Endometrial microvascular endothelial cells (primary cell): ENCODE measurements around the gene MRPL28. TPM values are rescaled to one million over a fixed set of nuclear protein-coding genes. Genes with fewer than 3 reads are reported as not detected.
"Not testable (repeated sequence)": the region's sequence is repeated elsewhere in the genome, so short reads cannot be mapped to it uniquely, and the experiment has no call there.

Experiments
- in situ Hi-C: cut with HindIII; loops from 2 replicates; pipeline ENCODE4 v1.10.0; 2017; ENCODE audit warnings: low sequenced_read_pairs, low pct_unique_long_range_greater_than_20kb; ENCODE audit errors: inconsistent ontology term
- total RNA-seq: library from RNA; depleted of rRNA; stranded (reverse); fragments of >200 nt; gene quantifications from one replicate; pipeline ENCODE4 v1.2.3, GENCODE V29; 2015; ENCODE audit errors: inconsistent ontology term

The MRPL28 gene
- total RNA-seq, result 153 TPM

DNA sequence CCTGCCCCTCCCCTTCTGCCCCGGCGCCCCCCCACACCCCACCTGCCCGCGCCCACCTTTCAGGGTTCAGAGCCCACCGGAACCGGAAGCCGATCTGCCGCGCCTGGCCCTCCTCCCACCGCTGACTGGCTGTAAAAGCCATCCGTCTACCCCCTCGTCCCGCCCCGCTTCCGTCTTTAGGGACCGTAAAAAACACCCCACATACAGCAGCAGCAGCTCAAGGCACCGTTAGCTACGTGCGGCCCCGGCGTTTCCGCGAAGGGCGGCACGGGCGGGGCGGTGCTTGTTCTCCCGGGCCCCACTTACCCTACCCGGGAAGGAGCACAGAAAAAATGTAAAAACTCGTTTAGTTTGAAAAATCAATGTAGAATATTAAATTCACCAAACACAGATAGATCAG, at the start of gene MRPL28:
TSS of gene MRPL28 (minus strand) at position 96 of the 400 bp plus-strand sequence. CDS start 320 bp downstream, outside the sequence.
- in situ Hi-C loops, result no loop called here

DNA sequence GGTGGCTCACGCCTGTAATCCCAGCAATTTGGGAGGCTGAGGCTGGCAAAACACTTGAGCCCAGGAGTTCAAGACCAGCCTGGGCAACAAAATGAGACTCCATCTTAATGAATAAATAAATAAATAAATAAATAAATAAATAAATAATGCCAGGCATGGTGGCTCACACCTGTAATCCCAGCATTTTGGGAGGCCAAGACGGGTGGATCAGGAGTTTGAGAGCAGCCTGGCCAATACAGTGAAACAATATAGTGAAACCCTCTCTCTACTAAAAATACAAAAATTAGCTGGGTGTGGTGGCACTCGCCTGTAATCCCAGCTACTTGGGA, 44.8 kb upstream of the MRPL28 start:
- in situ Hi-C loops, result not testable (repeated sequence)

DNA sequence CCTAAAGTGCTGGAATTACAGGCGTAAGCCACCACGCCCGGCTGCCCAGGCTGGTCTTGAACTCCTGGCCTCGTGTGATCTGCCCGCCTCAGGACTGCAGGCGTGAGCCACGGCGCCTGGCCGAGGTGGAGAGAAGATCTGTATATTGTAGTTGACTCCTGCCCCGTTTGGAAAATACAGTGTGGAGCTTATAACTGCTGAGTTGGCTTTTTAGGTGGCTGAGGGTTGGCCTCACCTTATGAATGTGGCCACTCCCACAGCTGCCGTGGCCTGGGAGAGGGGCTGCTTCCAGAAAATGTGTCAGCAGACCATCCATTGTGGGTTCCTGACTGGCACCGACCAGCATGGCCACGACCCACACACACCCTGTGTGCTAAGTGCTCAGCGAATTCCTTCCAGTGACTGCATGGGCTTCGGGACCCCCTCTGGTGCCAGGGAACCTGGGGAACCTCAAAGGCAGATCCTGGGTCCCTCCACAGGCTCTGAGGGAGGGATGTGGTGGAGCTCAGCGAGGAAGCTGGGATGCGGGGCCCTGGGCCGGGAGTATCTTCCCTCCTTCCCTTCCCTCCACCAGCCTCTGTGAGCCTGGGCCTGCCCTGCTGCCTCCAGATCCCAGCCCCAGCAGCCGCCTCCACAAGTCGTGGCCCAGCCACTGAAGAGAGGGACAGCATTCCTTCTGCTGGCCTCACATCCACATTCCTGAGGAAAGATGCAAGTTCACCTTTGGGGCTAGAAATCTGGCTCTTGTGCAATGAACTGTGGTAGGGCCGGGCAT, 44.2 kb upstream of the MRPL28 start:
- in situ Hi-C loops, result no loop called here

DNA sequence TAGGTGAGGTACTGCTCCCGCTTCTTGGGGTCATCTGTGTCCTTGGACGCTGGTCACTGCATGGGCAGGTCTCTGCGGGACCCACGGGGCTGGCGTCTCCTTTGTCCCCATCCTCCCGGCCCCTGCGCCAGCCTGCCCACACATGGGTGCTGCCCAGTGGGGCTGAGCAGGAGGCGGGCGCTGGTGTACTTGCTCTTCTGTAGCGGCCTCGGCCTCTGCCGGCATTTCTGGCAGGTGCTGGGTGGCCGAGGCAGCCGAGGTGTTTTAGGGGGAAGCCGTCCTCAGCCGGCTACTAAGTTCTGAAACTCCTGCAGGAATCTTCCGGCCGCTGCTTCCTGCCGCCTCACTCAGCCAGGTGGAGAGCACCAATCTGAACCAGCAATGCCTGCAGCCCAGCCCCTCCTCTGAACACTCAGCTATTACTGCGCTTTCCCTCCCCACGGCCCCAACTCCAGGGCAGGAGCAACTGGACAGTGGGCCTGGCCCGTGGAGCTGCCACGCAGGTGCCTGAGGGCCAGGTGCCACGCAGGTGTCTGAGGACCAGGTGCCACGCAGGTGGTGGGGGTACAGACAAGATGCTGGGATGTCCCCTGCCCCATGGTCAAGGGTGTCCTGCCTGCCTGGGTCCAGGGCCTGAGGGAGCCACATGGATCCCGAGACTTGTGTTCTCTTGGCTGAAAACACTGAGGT, 41.4 kb upstream of the MRPL28 start:
- in situ Hi-C loops, result no loop called here

GRCh38 chr16:410516-411178, 40.3 kb upstream of the MRPL28 start:
- in situ Hi-C loops, result no loop called here

DNA sequence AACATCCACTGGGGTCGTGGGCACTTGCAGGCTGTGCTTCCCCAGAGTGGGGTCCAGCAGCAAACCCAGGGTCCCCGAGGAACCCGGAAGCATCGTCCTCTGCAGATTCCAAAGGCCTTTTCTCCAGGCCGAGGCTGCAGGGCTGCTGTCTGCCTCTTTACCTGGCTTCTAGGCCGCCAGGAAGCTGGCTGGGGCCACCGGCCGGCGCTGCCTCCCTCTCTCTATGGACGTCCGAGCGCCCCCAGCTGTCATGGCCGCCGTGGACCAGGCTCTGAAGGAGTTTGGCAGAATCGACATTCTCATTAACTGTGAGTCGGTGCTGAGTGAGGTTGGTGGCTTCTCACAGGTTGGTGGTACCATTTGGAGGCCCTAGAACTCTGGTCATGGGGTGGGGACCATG, 36.9 kb upstream of the MRPL28 start:
- in situ Hi-C loops, result no loop called here

GRCh38 chr16:405548-406506, 35.5 kb upstream of the MRPL28 start:
- in situ Hi-C loops, result no loop called here

- in situ Hi-C loops, result no loop called here
Measured at GRCh38 chr16:404971-405486, 34.7 kb upstream of the MRPL28 start.

DNA sequence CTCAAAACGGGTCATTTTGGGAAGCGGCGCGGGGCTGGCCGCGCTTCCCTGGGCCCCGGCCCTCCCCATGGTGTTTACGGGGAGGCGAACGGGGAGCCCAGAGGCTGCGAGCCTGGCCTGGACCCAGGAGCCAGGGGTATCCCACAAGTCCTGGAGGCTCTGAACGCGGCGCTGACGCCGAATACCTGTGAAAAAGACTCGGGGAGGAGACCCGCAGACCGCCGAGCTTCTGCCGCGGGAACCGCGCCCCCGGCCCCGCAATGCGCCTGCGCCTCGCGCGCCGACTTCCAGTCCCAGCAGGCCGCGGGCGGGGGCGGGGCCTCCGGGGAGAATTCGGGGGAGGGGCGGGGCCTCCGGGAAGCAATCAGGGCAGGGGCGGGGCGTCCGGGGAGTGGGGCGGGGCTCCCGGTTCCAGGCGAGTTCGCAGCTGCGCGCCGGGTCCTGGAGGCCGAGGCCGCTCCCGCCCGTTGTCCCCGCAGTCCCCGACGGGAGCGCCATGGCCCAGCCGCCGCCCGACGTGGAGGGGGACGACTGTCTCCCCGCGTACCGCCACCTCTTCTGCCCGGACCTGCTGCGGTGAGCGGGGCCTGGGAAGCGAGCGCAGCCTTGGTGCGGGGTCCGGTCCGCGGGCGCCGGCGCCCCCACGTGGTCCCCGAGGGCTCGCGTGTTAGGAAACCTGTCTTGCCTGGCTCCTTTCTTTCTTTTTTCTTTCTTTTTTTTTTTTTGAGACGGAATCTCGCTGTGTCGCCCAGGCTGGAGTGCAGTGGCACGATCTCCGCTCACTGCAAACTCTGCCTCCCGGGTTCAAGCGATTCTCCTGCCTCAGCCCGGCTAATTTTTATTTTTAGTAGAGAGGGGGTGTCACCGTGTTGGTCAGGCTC, 31.4 kb upstream of the MRPL28 start, which contains the start of gene DECR2:
TSS of gene DECR2 (plus strand) at position 418 of the 881 bp plus-strand sequence. CDS start at position 497, 79 bp downstream.
- in situ Hi-C loops, result no loop called here

GRCh38 chr16:400061-400591, 29.8 kb upstream of the MRPL28 start:
- in situ Hi-C loops, result no loop called here

DNA sequence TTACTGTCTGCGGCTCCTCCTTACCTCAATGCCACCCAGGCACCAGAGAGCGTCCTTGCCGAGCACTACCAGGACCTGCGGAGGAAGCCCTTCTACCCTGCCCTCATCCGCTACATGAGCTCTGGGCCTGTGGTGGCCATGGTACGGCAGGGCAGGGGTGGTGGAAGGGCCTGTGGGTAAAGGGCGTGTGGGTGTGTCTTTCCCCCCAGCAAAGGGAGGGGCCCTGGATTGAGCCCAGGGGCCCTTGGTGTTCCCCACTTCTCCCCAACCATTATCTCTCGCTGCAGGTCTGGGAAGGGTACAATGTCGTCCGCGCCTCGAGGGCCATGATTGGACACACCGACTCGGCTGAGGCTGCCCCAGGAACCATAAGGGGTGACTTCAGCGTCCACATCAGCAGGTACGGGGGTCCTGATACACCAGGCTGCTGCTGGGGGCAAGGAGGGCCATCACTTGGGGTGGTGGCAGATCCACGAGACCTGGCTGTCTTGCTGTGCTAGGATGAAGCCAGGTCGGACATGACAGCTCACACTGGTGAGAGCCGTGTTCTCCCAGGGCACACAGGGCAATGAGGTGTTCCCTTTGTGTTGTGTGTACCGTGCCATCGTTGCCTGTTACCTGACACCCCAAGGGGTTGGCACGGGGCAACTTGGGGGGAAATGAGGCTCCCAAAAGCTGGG, 29.1 kb upstream of the MRPL28 start:
- in situ Hi-C loops, result no loop called here

GRCh38 chr16:398561-399339, 28.4 kb upstream of the MRPL28 start:
- in situ Hi-C loops, result no loop called here

DNA sequence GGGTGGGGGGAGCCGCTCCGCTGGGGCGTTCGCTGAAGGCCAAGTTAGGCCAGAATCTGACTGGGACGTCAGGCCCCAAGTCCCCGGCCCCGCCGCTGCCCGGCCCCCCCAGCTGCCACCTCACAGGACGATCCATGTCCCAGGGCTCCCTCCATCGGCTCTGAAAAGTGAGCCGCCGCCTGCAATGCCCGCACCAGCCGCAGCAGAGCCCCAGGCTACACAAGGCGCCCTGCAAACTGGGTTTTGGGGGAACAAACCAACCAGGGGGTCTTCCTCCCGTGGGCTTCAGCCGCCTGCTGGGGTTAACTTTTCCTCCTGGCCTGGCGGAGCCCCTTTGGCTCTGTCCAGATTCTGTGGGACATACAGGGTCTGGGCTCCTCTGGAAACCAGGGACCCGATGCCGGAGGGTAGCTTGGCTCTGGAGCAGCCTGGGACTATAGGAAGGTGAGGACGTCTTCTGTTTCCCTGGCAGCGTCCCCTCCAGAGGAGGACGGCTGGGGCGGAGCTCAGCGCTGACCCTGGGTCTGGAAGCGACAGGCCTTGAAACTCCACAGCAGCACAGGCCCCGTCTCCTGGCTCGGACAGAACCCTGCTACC, 27.5 kb upstream of the MRPL28 start:
- in situ Hi-C loops, result no loop called here

GRCh38 chr16:397135-397661, 26.9 kb upstream of the MRPL28 start, which contains the start of gene NME4:
NME4 (plus strand) TSS chr16:397199; CDS start chr16:397223, 24 bp downstream.
- in situ Hi-C loops, result no loop called here

- in situ Hi-C loops, result no loop called here
Measured at GRCh38 chr16:396605-397004, 26.3 kb upstream of the MRPL28 start.
